Measurements from ENCODE around the gene PAK4. TPM values are rescaled to one million over a fixed set of nuclear protein-coding genes. Genes with fewer than 3 reads are reported as not detected.

The PAK4 gene
- total and polyA plus RNA-seq, 2 of the 13 experiments (the other 11 are each of a cell fraction or from before 2014, with no cell fraction given): 9.5 to 17.8 TPM

- H3K4me2 ChIP-seq (ENCODE audit: low read depth, low read length): no peak overlapping the region
- WGBS (ENCODE audit: low lambda C conversion rate): 94% methylated on average over 1 of the region's 2 CpGs
- peaks cover 12% of the 10 kb centered on the region for H3K4me1 ChIP-seq (ENCODE audit: insufficient read depth, low read length)
- no TSS peak for BruUV-seq (replicated peaks)
- no peaks in the 10 kb centered on the region for H3K36me3 ChIP-seq (replicated peaks in 1 of 2; ENCODE audit: control insufficient read depth in 1 of 2, insufficient read depth in 2 of 2, low read length in 2 of 2)
- H3K9ac ChIP-seq (ENCODE audit: insufficient read depth, low read depth, low read length): no peak overlapping the region
- TF ChIP-seq HNRNPH1 (optimal IDR thresholded peaks at IDR 0.05; ENCODE audit: low read depth, low read length) (no peak), GTF2F1 (IDR thresholded peaks at IDR 0.05; ENCODE audit: low read length) (no peak), ZNF644 (CRISPR knock-in tag; IDR thresholded peaks at IDR 0.05; ENCODE audit: low read depth) (no peak), SP140L (CRISPR knock-in tag; IDR thresholded peaks at IDR 0.05; ENCODE audit: borderline replicate concordance) (no peak), ZHX1 (CRISPR knock-in tag; IDR thresholded peaks at IDR 0.05; ENCODE audit: low read depth) (no peak), ZHX2 (IDR thresholded peaks at IDR 0.05; ENCODE audit: low read depth) (no peak), ZHX2 (CRISPR knock-in tag; IDR thresholded peaks at IDR 0.05; ENCODE audit: borderline replicate concordance) (no peak), POLR2AphosphoS2 (IDR thresholded peaks at IDR 0.05; ENCODE audit: low read depth, low read length) (no peak), DZIP1 (CRISPR knock-in tag; IDR thresholded peaks at IDR 0.05) (no peak), FOXO4 (CRISPR knock-in tag; conservative IDR thresholded peaks at IDR 0.05) (no peak), ZNF607 (CRISPR knock-in tag; IDR thresholded peaks at IDR 0.05; ENCODE audit: borderline replicate concordance) (no peak), ZMYM3 (CRISPR knock-in tag; IDR thresholded peaks at IDR 0.05) (no peak)
- no peaks in the 10 kb centered on the region for H3K79me2 ChIP-seq (ENCODE audit: insufficient read depth, low read length)
- no peak overlapping the region for H3K27ac ChIP-seq (ENCODE audit: extremely low read length, insufficient read depth, low read length)
- H4K20me1 ChIP-seq (ENCODE audit: insufficient read depth, low read length): no peaks in the 10 kb centered on the region
- POLR2A ChIA-PET: no interaction called here
- intact Hi-C loops (cut with micrococcal nuclease; ENCODE audit: unreplicated experiment): no loop called here
- no peak overlapping the region for H3K4me3 ChIP-seq (replicated peaks in 1 of 3; ENCODE audit: insufficient read depth in 1 of 3, low read depth in 2 of 3, low read length in 3 of 3)
- in situ Hi-C loops (cut with HindIII; ENCODE audit: extremely low pct_ligation_motif_present, low pct_unique_long_range_greater_than_20kb): no loop called here
- DNase-seq (ENCODE audit: low spot score): no peak
- CTCF ChIA-PET (ENCODE audit: low intra/inter-chr PET ratio, low total read pairs): no interaction called here
- no peaks in the 10 kb centered on the region for H3K9me3 ChIP-seq (ENCODE audit: low read length)
- H2AFZ ChIP-seq (ENCODE audit: low read length): no peak overlapping the region
- H3K27me3 ChIP-seq (ENCODE audit: control insufficient read depth in 1 of 2, insufficient read depth in 2 of 2, low read length in 2 of 2): peaks cover 3 to 30% of the 10 kb centered on the region in 2 experiments; a peak in 4 of 5 replicates
- FAIRE-seq: no peak
- no peak for ATAC-seq
Observed at GRCh38 chr19:39192846-39193245, 67.3 kb downstream of the PAK4 start.

All from HepG2 (cell line).